KMS-11 (cell line): Measurements from ENCODE around the gene ERGIC3.

ENCODE experiments used
- H2AFZ ChIP-seq: fragments of 200-600 bp; sonication (generic); 2 replicates; pipeline ENCODE4 v1.6.1; 2016; ENCODE audit warnings: antibody characterized with exemption, mixed run types, low read depth
- H3K27ac ChIP-seq: fragments of 200-600 bp; sonication (generic); 2 replicates; pipeline ENCODE4 v1.6.1; 2016; ENCODE audit warnings: mild to moderate bottlenecking, mixed run types
- H3K27me3 ChIP-seq: fragments of 200-600 bp; sonication (generic); 2 replicates; pipeline ENCODE4 v1.6.1; 2017; ENCODE audit warnings: mild to moderate bottlenecking, low read depth, mixed run types, moderate library complexity; ENCODE audit not compliant: insufficient read depth
- H3K36me3 ChIP-seq: fragments of 200-600 bp; sonication (generic); 2 replicates; pipeline ENCODE4 v1.6.1; 2017; ENCODE audit warnings: mild to moderate bottlenecking, mixed run types; ENCODE audit not compliant: insufficient read depth
- H3K4me1 ChIP-seq: fragments of 200-600 bp; sonication (generic); 2 replicates; pipeline ENCODE4 v1.6.1; 2016; ENCODE audit warnings: mild to moderate bottlenecking, low read depth, mixed run types; ENCODE audit not compliant: poor library complexity, severe bottlenecking
- H3K4me2 ChIP-seq: fragments of 200-600 bp; sonication (generic); 2 replicates; pipeline ENCODE4 v1.7.0; 2016; ENCODE audit warnings: mild to moderate bottlenecking, mixed run types
- H3K4me3 ChIP-seq: fragments of 200-600 bp; sonication (generic); IDR thresholded peaks from 2 replicates; pipeline ENCODE4 v1.6.1; 2017; ENCODE audit warnings: low read depth, low read length, mixed read lengths; ENCODE audit not compliant: insufficient read depth
- H3K79me2 ChIP-seq: fragments of 200-600 bp; sonication (generic); 2 replicates; pipeline ENCODE4 v1.6.1; 2016; ENCODE audit warnings: low read depth, mixed run types; ENCODE audit not compliant: insufficient read depth
- H3K9ac ChIP-seq: fragments of 200-600 bp; sonication (generic); 2 replicates; pipeline ENCODE4 v1.6.1; 2016; ENCODE audit warnings: mild to moderate bottlenecking, mixed run types
- H4K20me1 ChIP-seq: fragments of 200-600 bp; sonication (generic); 2 replicates; pipeline ENCODE4 v1.6.1; 2016; ENCODE audit warnings: mild to moderate bottlenecking, mixed run types; ENCODE audit not compliant: insufficient read depth
- TF ChIP-seq, protein P1 (sequence below): fragments of 200-600 bp; sonication (generic); conservative IDR thresholded peaks from 2 replicates; pipeline ENCODE4 v1.6.1; 2017; ENCODE audit warnings: low read depth, mild to moderate bottlenecking, antibody characterized with exemption, low read length, moderate library complexity, mixed read lengths

ERGIC3 gene

DNA sequence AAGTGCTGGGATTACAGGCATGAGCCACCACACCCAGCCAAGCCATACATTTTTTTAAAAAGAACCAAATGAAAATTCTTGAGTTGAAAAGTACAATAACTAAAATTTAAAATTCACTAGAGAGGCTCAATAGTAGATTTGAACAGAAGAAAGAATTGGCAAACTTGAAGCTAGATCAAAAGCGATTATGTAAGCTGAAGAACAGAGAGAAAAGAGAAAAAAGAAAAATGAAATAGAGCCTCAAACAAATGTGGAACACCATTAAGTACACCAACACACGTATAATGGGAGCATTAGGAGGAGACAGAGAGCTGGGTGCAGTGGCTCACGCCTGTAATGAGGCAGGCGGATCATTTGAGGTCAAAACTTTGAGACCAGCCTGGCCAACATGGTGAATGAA is 31.0 kb downstream of the ERGIC3 start:
- Histone ChIP-seq H3K27ac (no peak overlapping the region), H3K79me2 (no peaks in the 10 kb centered on the region), H3K4me3 (no peak overlapping the region), H3K9ac (no peak overlapping the region), H3K36me3 (no peaks in the 10 kb centered on the region), H3K4me1 (peaks cover 5% of the 10 kb centered on the region), H3K27me3 (no peaks in the 10 kb centered on the region), H2AFZ (no peak overlapping the region), H3K4me2 (no peak overlapping the region), H4K20me1 (no peaks in the 10 kb centered on the region)
- TF ChIP-seq, protein P1, sequence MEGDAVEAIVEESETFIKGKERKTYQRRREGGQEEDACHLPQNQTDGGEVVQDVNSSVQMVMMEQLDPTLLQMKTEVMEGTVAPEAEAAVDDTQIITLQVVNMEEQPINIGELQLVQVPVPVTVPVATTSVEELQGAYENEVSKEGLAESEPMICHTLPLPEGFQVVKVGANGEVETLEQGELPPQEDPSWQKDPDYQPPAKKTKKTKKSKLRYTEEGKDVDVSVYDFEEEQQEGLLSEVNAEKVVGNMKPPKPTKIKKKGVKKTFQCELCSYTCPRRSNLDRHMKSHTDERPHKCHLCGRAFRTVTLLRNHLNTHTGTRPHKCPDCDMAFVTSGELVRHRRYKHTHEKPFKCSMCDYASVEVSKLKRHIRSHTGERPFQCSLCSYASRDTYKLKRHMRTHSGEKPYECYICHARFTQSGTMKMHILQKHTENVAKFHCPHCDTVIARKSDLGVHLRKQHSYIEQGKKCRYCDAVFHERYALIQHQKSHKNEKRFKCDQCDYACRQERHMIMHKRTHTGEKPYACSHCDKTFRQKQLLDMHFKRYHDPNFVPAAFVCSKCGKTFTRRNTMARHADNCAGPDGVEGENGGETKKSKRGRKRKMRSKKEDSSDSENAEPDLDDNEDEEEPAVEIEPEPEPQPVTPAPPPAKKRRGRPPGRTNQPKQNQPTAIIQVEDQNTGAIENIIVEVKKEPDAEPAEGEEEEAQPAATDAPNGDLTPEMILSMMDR, result no peak

- Histone ChIP-seq H3K27ac (no peak overlapping the region), H3K9ac (no peak overlapping the region), H3K79me2 (no peaks in the 10 kb centered on the region), H3K4me1 (no peaks in the 10 kb centered on the region), H3K4me3 (no peak overlapping the region), H3K36me3 (no peaks in the 10 kb centered on the region), H3K27me3 (no peaks in the 10 kb centered on the region), H4K20me1 (no peaks in the 10 kb centered on the region), H2AFZ (no peak overlapping the region), H3K4me2 (no peak overlapping the region)
- TF ChIP-seq, protein P1, result no peak
These were observed 34.1 kb downstream of the ERGIC3 start for GRCh38 chr20:35575958-35576357.

- Histone ChIP-seq H3K4me2 (no peak overlapping the region), H2AFZ (no peak overlapping the region), H3K4me1 (no peaks in the 10 kb centered on the region), H3K27me3 (no peaks in the 10 kb centered on the region), H3K4me3 (no peak overlapping the region), H3K79me2 (no peaks in the 10 kb centered on the region), H3K27ac (no peak overlapping the region), H3K36me3 (no peaks in the 10 kb centered on the region), H3K9ac (no peak overlapping the region), H4K20me1 (no peaks in the 10 kb centered on the region)
- TF ChIP-seq, protein P1, result no peak
These were observed 34.9 kb downstream of the ERGIC3 start for GRCh38 chr20:35576816-35577215.

DNA sequence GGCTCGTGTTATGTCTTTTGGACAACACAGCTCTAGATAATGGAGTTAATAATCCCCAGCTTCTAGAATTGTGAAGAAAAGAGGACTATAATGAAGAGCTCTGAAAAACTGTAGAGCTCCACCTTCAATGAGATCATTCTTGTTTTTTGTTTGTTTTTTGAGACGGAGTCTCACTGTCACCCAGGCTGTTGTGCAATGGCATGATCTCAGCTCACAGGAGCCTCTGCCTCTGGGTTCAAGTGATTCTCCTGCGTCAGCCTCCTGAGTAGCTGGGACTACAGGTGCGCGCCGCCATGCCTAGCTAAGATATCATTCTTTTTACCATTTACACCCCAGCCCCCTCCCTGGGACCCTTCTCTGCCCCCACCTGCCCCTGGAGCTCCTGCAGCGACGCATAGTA is 36.6 kb downstream of the ERGIC3 start:
- Histone ChIP-seq H3K4me3 (no peak overlapping the region), H2AFZ (no peak overlapping the region), H3K9ac (no peak overlapping the region), H3K4me1 (no peaks in the 10 kb centered on the region), H3K27ac (no peak overlapping the region), H3K27me3 (no peaks in the 10 kb centered on the region), H3K36me3 (no peaks in the 10 kb centered on the region), H4K20me1 (no peaks in the 10 kb centered on the region), H3K79me2 (no peaks in the 10 kb centered on the region), H3K4me2 (no peak overlapping the region)
- TF ChIP-seq, protein P1, result no peak

GRCh38 chr20:35579196-35579595 is 37.3 kb downstream of the ERGIC3 start:
- TF ChIP-seq, protein P1, result no peak
- no peak overlapping the region for H2AFZ ChIP-seq

More at GRCh38 chr20:35579196-35579595, 37.3 kb downstream of the ERGIC3 start:
- Histone ChIP-seq H3K27me3 (no peaks in the 10 kb centered on the region), H3K79me2 (no peaks in the 10 kb centered on the region), H3K9ac (no peak overlapping the region), H3K36me3 (no peaks in the 10 kb centered on the region), H3K4me2 (no peak overlapping the region), H4K20me1 (no peaks in the 10 kb centered on the region), H3K4me3 (no peak overlapping the region), H3K4me1 (no peaks in the 10 kb centered on the region), H3K27ac (no peak overlapping the region)
